ENCODE measurements around the gene KHDC1L. TPM values are rescaled to one million over a fixed set of nuclear protein-coding genes. Genes with fewer than 3 reads are reported as not detected.
A peak's percentile ranks its signal among the peaks of the same experiment; 100 is the strongest.

Gene KHDC1L
- total and polyA plus RNA-seq, 2 experiments from 2014 or later: not detected

DNA sequence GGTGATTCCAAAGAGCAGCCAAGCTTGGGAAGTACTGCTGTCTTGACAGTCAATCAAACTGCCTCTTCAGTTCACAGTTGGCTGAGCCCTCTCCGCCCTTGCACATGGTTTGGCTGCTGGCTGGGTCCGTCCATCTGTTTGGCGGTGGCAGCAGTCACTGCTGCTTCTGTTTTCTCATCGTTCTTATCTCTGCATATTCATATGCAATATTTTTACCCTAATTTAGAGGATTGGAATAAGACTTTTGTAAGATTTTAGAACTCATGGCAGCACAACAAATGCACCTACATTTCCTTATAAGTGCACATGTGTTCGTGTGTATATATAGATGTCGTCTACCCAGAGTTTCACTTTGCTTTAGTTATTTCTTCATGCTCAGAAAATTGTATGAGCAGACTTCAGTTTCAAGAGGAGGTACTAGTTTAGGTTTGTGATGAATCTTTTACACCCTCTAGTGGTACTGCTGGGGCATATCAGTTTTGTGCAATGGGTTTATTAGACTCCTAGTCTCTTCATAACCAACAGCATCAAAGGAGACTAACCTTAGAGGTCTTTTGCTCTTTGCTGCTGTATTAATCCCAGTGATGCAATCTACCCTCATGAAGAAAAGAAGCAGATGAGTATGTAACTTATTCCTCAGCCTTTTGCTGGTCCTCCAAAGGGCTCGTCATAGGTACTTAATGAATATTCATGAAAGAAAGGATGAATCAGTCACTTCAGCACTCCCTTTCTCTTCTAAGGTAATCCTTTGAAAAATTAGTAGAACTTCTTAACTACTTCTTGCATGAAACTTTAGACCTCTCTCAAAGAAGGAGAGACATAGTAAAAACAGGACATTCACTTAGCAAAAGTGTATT, 44.3 kb downstream of the KHDC1L start:
- ATAC-seq (peak; percentile 84), DNase-seq (ENCODE audit: low spot score) (peak; percentile 61)
- no peaks in the 10 kb centered on the region for H3K36me3 ChIP-seq (ENCODE audit: insufficient read depth)
- H3K27ac ChIP-seq (ENCODE audit: low read depth): no peak overlapping the region
- no peaks in the 10 kb centered on the region for H3F3A ChIP-seq (replicated peaks; ENCODE audit: low read depth)
- TF ChIP-seq POLR2AphosphoS5 (IDR thresholded peaks at IDR 0.05; ENCODE audit: low read depth): no peak
- TF ChIP-seq, protein P1, sequence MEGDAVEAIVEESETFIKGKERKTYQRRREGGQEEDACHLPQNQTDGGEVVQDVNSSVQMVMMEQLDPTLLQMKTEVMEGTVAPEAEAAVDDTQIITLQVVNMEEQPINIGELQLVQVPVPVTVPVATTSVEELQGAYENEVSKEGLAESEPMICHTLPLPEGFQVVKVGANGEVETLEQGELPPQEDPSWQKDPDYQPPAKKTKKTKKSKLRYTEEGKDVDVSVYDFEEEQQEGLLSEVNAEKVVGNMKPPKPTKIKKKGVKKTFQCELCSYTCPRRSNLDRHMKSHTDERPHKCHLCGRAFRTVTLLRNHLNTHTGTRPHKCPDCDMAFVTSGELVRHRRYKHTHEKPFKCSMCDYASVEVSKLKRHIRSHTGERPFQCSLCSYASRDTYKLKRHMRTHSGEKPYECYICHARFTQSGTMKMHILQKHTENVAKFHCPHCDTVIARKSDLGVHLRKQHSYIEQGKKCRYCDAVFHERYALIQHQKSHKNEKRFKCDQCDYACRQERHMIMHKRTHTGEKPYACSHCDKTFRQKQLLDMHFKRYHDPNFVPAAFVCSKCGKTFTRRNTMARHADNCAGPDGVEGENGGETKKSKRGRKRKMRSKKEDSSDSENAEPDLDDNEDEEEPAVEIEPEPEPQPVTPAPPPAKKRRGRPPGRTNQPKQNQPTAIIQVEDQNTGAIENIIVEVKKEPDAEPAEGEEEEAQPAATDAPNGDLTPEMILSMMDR (conservative IDR thresholded peaks at IDR 0.05; ENCODE audit: low read depth in 2 of 2): peak; percentile 81 to 92
- Mint-ChIP-seq H3K4me1 (peaks cover 12% of the 10 kb centered on the region; the same call in 2 of the 3 replicates), H3K36me3 (ENCODE audit: low read depth) (no peaks in the 10 kb centered on the region), H3K27ac (no peak overlapping the region), H3K4me3 (no peak overlapping the region), H3K9me3 (no peaks in the 10 kb centered on the region), H3K27me3 (ENCODE audit: insufficient read depth, low read depth, poor library complexity) (no peaks in the 10 kb centered on the region)
- H4K20me1 ChIP-seq (replicated peaks; ENCODE audit: insufficient read depth): no peaks in the 10 kb centered on the region
- no peak overlapping the region for H2AFZ ChIP-seq
- no peaks in the 10 kb centered on the region for H3K79me2 ChIP-seq (replicated peaks; ENCODE audit: insufficient read depth)
- H3K4me2 ChIP-seq: no peak overlapping the region
- peaks cover 3% of the 10 kb centered on the region; the same call in 1 of the 2 replicates for H3K9me2 ChIP-seq (ENCODE audit: insufficient read depth)
- H3K4me1 ChIP-seq (ENCODE audit: insufficient read depth): 0 out of 2 replicates have a peak, but pooled peaks cover 2% of the 10 kb centered on the region
- no peak overlapping the region for H3K4me3 ChIP-seq
- H3K27me3 ChIP-seq (ENCODE audit: insufficient read depth): no peaks in the 10 kb centered on the region

- no peak overlapping the region for H3K4me3 ChIP-seq
- no peaks in the 10 kb centered on the region for H3K79me2 ChIP-seq (replicated peaks; ENCODE audit: insufficient read depth)
- no peaks in the 10 kb centered on the region for H3K36me3 Mint-ChIP-seq (ENCODE audit: low read depth)
- no peak overlapping the region for H3K4me2 ChIP-seq
- H3K4me1 Mint-ChIP-seq: peaks cover 12% of the 10 kb centered on the region; the same call in 2 of the 3 replicates
- no peak overlapping the region for H3K27ac ChIP-seq (ENCODE audit: low read depth)
- no peaks in the 10 kb centered on the region for H4K20me1 ChIP-seq (replicated peaks; ENCODE audit: insufficient read depth)
- H3K4me3 Mint-ChIP-seq: no peak overlapping the region
- peaks cover 3% of the 10 kb centered on the region; the same call in 1 of the 2 replicates for H3K9me2 ChIP-seq (ENCODE audit: insufficient read depth)
- no peak for DNase-seq (ENCODE audit: low spot score)
- no peaks in the 10 kb centered on the region for H3K27me3 ChIP-seq (ENCODE audit: insufficient read depth)
- no peaks in the 10 kb centered on the region for H3K27me3 Mint-ChIP-seq (ENCODE audit: insufficient read depth, low read depth, poor library complexity)
- no peak for ATAC-seq
- no peaks in the 10 kb centered on the region for H3K36me3 ChIP-seq (ENCODE audit: insufficient read depth)
- H3F3A ChIP-seq (replicated peaks; ENCODE audit: low read depth): no peaks in the 10 kb centered on the region
- TF ChIP-seq, protein P1 (conservative IDR thresholded peaks at IDR 0.05; ENCODE audit: low read depth in 2 of 2): no peak
- TF ChIP-seq ZNF331 (CRISPR knock-in tag; IDR thresholded peaks at IDR 0.05; ENCODE audit: low read depth) (no peak), ZNF462 (CRISPR knock-in tag; IDR thresholded peaks at IDR 0.05) (no peak), CREB1 (CRISPR knock-in tag; IDR thresholded peaks at IDR 0.05; ENCODE audit: low read depth) (no peak), EZH2phosphoT487 (IDR thresholded peaks at IDR 0.05; ENCODE audit: unreplicated experiment) (no peak), STAT1 (IDR thresholded peaks at IDR 0.05; ENCODE audit: unreplicated experiment) (no peak), ZNF114 (CRISPR knock-in tag; IDR thresholded peaks at IDR 0.05) (no peak), POLR2AphosphoS5 (IDR thresholded peaks at IDR 0.05; ENCODE audit: low read depth) (no peak)
- no peak overlapping the region for H3K27ac Mint-ChIP-seq
- H3K4me1 ChIP-seq (ENCODE audit: insufficient read depth): 0 out of 2 replicates have a peak, but pooled peaks cover 2% of the 10 kb centered on the region
- H2AFZ ChIP-seq: 0 out of 2 replicates have a peak overlapping the region, but pooled peaks have one; percentile 72
- H3K9me3 Mint-ChIP-seq: no peaks in the 10 kb centered on the region
These were observed 45.1 kb downstream of the KHDC1L start for GRCh38 chr6:73180076-73180738.
